Measurements from ENCODE around the gene S100PBP.

DNA sequence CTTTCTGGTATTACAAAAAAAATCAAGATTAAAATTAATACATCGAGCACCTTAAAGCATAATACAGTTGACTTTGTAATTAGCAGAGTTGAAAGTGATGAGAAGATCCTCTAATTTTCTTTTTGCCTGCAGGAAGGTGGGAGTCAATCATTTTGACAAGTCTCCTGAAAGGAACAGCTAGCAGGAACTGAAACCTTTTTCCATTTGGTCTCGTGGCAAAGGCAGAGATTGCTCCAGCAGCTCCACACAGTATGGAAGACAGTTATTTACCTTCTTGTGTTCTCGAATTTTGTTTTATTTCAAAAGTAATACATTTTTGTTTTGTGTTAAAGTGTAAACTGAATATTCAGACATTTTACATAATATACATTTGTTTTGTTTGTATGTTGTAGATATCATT is 7.7 kb downstream of the S100PBP start:
- TF ChIP-seq POLR2A (IDR thresholded peaks at IDR 0.05) = no peak
- TF ChIP-seq, protein P1, sequence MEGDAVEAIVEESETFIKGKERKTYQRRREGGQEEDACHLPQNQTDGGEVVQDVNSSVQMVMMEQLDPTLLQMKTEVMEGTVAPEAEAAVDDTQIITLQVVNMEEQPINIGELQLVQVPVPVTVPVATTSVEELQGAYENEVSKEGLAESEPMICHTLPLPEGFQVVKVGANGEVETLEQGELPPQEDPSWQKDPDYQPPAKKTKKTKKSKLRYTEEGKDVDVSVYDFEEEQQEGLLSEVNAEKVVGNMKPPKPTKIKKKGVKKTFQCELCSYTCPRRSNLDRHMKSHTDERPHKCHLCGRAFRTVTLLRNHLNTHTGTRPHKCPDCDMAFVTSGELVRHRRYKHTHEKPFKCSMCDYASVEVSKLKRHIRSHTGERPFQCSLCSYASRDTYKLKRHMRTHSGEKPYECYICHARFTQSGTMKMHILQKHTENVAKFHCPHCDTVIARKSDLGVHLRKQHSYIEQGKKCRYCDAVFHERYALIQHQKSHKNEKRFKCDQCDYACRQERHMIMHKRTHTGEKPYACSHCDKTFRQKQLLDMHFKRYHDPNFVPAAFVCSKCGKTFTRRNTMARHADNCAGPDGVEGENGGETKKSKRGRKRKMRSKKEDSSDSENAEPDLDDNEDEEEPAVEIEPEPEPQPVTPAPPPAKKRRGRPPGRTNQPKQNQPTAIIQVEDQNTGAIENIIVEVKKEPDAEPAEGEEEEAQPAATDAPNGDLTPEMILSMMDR (IDR thresholded peaks at IDR 0.05) = no peak

All from testis (tissue), 2 donors.